ENCODE data around the gene DNAJB11.
"Not testable (repeated sequence)": the region's sequence is repeated elsewhere in the genome, so short reads cannot be mapped to it uniquely, and the experiment has no call there.

Gene DNAJB11

DNA sequence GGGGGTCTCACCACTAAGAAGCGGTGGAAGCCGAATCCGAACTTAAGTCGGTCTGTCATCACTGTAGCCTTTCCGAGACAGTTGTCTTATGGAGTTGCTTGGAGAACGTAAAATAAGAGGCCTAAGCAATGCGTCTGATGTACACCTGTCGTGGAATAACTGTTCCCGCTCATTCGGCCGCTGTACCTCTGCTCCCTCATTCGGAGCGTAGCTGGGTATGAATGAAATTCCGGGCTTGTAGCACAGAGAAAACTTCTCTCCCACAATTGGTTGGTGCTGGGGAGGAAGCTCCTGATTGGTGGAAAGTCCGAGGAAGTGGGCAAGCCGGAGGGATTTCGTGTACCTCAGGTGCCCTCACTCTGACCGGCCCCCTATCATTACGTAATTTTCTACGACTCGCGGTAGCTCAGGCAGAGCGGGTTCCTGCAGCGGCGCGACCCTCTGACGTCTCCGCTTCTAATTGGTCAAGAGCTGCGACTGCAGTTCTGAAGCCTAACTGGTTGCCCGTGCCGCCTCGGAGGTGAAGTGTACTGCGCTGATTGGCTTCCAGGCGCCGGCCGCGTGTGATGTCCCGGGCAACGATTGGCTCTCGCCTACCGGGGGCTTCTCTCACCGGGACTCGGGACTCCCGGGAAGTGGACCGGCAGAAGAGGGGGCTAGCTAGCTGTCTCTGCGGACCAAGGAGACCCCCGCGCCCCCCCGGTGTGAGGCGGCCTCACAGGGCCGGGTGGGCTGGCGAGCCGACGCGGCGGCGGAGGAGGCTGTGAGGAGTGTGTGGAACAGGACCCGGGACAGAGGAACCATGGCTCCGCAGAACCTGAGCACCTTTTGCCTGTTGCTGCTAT lies at the start of gene DNAJB11:
DNAJB11 (plus strand) TSS at position 625 of the 845 bp plus-strand sequence; CDS start at position 803, 178 bp downstream.
- peak; percentile 100 for DNase-seq (ENCODE audit: low read depth, low spot score)

DNA sequence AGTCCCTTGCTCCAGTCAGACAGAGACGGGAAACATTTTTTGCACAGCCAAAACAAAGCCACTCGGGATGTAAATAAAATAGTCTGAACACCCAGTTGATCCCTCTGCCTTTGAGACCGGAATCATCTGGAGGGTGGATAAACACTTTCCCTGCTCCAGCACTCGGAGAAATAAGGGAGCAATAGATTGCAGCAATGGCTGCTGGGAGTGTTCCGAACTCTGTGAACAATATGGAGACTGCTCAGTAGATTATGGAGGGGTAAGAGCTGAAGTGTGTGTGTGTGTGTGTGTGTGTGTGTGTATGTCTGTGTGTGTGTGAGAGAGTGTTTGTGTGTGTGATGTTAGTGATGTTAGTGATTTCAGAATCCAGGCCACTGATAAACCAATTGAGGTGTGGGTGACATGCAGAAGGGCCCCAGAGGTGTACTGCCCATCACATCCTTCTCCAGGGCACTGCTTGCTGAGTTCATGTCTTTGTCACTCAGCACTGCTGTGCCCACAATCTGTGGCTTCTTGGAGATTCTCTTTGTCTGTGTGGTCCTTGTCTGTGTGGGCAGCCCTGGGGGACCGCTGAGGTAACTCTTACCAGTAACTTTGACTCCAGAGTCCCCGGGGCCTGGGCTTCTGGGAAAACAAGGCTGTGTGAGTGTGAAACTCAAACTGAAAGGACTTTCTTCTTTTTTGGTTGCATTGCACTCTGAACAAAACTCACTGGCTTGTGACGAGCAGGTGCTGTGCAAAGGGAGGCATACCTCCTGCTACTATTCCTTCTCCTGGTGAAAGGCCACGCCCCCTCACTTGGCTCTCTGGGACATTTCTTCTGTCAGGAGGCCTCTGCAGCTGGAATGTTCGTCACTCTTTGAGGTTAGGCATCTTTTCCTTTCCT lies 49.3 kb upstream of the DNAJB11 start:
- DNase-seq (ENCODE audit: low read depth, low spot score), result no peak

DNA sequence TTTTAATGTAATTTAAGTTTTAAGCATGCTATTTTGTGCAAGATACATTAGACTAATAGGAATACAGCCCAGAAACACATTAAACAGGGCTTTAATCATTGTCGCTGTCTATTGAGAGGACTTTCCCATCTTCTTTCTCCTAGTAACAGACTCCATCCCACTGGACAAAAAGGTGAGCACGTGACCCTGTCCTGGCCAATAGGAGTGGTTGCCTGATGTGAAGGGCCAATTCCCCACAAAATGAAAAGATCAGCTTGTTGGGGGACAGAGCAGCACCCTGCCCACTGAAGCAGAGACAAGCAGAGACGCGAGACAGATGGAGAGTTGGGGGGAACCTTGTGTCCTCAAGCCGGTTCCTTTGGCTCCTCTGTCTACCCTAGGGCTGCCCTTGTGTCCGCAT lies 47.5 kb upstream of the DNAJB11 start:
- DNase-seq (ENCODE audit: low read depth, low spot score), result no peak

DNA sequence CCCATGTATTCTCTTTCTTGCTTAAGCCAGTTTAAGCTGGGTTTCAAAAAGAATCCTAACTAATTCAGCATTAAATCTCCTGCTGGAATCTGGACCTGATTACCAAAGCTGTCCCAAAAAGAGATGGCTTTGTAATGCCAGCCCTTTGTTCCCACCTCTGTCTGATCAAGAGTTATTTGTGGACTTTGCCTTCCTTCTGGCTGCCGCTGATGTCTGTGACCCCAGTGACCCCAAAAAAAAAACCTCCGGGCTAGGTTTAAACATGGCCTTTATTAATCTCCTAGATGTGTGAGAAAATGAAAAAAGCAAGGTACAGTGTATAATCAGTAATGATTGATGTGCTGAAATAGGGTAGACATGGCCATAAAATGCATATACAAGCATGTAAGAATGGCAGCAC lies 47.1 kb upstream of the DNAJB11 start:
- no peak for DNase-seq (ENCODE audit: low read depth, low spot score)

DNA sequence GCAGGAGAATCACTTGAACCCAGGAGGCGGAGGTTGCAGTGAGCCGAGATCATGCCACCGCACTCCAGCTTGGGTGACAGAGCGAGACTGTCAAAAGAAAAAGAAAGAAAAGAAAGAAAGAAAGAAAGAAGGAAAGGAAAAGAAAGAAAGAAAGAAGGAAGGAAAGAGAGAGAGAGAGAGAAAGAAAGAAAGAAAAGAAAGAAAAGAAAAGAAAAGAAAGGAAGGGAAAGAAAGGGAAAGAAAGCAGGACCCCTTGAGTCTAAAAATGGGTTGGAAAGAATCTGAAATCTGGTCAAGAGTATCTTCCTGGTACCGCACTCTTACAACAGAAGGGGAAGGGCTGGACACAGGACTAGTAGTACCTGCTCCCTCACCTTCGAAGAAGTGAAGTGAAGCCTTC lies 45.9 kb upstream of the DNAJB11 start:
- DNase-seq (ENCODE audit: low read depth, low spot score), result no peak

DNA sequence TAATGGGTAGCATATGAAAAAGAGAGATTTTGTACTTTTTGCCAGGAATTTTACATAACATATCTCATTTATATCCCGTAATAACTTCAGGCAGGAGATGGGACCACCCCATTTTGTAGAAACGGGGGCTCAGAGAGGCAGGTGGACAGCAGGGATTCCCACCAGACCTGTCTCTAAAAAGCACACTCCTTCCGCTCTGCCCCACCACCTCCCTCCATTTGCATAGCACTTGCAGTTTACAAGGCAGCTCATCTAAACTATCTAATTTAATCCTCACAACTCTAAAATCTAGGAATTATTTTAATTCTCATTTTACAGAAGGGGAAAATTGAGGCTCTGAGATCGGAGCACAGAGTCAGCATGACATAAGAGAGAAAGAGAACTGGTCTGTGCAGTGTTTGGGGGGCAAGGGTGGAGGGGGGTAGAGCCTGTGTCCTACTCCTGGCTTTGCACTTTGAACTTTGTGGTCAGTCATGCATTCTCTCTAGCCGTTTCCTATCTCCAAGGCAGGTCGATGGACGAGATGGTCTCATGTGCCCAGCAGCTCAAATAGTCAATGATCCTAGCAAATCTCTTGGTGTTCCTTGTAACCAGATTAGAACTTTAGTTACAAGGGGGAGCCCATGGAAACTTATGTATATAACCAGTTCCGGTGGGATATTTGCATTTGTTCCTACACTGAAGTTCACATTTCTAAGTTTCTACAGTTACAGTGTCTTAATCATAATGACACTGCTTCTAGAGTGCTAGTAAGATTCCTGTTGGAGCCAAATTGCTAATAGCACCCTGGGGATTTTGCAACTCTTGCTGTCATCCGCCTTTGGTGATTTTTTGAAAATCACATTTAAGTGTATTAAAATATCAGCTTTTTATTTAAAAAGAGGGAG lies 44.9 kb upstream of the DNAJB11 start:
- DNase-seq (ENCODE audit: low read depth, low spot score), result no peak

DNA sequence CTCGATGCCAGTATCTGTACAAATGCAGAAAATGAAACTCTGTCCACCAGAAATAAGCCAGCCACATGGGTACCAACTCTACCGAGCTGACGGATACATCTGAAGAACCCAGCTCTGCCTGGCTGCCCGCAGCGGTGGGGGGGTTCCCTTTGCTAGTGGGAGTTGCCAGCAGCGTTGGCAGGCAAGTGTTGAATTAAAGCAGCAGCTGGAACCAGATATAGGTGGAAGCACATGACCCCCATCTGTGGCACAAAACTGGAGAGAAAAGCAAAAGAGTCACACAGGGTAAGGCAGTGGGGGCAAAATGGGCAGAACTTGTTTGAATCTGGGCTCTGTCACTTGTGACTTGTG lies 44.3 kb upstream of the DNAJB11 start:
- no peak for DNase-seq (ENCODE audit: low read depth, low spot score)

DNA sequence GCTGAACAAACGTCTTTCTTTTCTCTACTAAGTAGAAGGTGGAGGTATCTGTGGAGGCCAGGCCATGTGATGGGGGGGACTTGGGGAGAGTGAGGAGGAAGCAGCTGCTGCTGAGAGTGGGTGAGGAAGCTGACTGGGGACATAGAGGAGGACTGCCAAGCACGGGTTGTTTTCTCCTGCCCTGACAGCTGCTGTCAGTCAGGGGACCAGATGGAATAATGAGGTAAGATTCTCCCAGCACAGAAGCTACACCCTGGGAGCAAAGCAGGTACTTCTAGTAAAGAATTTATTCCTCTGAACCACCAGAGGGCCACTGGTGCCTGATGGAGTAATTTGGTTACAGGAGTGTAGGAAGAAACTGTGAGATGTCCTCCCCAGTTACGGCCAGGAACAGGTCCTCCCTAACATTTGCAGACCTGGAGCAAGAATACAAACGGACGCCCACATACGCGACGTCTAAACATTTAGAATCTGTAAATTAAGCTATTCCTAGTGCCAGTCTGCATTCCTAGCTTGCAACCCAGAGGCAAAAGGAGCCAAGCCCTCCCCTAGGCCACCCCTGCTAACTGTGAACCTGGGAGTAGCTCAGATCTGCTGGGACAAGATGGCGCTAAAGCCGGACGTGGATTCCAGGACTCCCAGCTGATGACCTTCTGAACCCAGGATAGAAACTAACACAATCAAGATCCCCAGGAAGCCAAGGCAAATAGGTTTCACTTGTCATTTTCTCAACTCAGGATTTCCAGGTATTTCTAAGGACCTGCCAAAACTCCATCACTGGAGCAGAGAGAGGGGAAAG lies 41.1 kb upstream of the DNAJB11 start:
- no peak for DNase-seq (ENCODE audit: low read depth, low spot score)

DNA sequence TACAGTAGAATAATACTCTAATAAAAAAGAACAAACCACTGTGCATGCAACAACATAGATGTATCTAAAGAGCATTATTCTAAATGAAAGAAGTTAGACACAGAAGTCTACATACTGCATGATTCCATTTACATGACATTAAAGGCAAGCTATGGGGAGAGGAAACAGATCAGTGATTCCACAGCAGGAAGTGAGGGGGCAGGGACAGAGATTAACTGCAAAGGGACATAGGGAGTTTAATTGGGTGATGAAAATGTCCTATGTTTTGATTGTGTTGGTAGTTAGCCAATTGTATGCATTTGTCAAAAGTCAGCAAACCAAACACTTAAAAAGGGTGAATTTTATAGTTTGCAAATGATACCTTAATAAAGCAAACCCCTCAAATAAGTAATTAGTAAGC lies 40.1 kb upstream of the DNAJB11 start:
- DNase-seq (ENCODE audit: low read depth, low spot score), result no peak

DNA sequence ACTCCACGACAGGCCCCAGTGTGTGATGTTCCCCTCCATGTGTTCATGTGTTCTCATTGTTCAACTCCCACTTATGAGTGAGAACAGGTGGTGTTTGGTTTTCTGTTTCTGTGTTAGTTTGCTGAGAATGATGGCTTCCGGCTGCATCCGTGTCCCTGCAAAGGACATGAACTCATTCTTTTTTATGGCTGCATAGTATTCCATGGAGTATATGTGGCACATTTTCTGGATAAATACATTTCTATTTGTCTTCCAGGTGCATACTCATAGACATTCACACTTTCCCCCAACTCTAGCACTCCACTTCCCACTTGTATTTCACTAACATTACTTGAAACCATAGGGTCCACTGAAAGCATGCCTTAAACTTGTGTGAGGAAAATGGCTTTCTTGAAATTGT lies 38.8 kb upstream of the DNAJB11 start:
- not testable (repeated sequence) for DNase-seq (ENCODE audit: low read depth, low spot score)

DNA sequence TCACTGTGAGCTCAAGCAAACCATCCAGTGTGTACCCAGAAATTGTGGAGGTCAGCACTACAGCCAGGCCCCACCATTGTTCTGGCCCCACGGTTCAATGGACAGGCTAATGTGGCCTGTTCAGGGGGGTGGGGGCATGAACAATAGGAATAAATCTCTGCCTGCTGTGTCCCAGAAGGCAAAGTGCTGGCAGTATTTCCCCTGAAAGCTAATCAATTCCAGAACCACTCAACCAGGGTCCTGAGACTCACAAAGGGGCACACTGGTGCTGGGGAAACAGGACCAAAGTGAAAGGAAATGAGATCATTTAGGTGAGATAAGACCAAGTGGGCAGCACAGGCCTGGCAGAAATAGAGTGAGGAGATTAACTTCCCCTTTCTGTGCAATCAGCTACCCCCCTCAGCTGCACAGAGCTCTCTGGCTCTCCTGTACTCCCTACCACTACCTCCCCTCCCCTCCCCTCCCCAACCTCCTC lies 37.9 kb upstream of the DNAJB11 start:
- DNase-seq (ENCODE audit: low read depth, low spot score), result peak; percentile 14

DNA sequence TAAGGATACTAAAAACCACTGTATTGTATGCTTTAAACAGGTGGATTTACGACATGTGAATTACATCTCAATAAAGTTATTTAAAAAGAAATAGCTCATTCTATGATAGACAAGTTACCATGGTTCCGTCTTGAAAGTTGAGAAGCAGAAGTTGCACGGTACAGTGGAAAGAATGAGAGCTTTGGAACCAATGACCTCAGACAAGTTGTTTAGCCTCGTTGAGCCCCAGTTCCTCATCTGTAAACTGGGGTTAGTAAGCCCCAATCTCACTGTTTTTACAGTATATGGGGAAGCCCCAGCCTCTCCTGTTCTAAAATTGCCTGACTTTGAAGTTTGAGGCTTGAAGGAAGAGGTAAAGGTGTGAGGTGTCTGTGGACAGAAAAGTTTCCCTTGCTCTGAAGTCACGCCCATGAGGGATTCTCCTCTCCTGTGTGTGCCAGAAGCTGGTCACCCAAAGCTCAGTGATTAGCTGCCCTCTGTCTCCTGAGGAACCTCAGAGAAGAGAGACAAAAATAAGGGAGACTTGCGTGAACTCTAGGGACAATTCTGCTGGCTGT lies 36.3 kb upstream of the DNAJB11 start:
- no peak for DNase-seq (ENCODE audit: low read depth, low spot score)

DNA sequence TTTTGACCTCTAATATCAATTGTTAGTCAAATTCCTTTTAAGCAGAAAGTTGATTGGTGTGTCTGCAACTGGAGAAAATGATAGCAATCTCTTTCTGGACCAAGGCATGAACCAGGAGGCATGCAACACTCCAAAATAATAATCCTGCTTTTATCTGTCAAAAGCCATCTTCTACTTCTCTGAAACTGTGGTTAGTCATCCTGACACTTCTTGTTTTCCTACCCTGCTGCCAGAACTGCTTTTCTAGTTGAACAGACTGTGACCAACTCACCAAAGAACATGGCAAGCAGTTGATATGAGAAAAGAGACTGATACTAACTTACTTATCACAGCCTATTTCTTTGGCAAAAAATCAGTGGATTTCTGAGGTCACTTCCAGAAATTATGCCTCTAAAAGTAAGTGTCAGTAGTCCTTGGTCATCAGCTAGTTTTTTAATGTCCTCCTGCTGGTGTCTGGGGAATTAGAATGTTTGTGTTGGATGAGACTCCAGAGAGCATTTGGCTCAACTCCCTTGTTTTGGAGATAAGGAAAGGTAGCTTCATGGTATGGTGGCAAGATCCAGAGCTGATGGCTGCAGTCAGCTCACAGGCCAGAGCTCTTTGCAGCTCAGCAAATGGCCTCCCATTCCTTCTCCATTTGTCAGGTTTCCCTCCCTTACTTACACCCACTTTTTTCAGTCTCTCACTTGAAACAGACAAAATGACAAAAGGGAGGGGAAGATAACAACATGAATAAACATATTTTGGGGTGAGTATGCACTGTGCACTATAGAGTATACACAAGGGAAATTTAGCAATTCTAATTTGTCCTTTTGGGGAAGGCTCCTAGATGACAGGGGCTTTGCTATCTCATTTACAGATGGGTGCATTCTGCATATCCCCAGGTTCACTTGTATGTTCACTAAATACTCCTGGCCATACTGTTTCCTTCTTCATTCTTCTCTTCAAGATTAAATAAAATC lies 33.4 kb upstream of the DNAJB11 start:
- DNase-seq (ENCODE audit: low read depth, low spot score), result no peak

DNA sequence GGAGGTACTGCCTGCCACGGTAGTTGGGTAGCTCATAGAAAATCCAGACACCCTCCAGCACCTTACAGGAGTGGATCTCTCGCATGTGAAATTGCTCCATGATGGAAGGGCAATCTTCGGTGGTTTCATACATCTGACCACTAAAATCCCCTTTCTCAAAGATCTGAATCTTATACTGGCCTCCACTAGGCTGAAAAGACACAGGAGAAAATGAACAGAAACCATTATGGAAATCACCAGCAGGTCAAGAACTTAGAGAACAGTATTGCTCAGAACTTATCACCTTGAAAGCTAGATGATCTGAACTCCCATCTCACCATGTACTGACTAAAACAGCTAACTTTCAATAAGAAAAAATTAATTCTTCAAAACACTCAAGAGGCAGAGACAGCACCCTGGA lies 31.7 kb upstream of the DNAJB11 start:
- no peak for DNase-seq (ENCODE audit: low read depth, low spot score)

DNA sequence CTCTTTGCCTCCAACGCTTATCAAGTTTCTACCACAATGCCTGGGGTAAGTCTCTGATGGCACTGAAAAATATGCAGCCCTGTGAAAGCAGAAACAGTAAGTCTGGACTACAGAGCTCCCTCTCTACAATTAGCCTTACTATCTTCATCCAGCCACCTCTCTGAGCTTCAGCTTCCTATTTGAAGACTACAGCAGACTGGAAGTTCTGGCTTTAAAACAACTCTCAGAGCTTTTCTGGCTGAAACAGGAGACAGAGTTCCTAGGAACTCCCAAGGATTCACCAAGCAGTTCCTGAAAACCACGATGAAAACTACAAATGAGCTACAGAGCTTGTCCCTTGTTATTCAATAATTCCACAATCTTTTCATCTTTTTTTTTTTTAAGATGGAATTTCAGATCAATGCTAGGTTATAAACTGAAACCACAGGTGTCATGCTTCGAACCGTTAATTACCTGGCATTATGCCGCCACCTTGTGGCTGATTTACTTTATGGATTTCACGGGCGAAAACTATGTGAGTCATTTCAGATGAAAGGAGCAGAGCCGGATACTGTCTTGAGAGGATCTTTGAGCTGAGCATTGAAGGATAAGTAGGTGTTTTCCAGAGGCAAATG lies 30.2 kb upstream of the DNAJB11 start:
- peak; percentile 53 for DNase-seq (ENCODE audit: low read depth, low spot score)

DNA sequence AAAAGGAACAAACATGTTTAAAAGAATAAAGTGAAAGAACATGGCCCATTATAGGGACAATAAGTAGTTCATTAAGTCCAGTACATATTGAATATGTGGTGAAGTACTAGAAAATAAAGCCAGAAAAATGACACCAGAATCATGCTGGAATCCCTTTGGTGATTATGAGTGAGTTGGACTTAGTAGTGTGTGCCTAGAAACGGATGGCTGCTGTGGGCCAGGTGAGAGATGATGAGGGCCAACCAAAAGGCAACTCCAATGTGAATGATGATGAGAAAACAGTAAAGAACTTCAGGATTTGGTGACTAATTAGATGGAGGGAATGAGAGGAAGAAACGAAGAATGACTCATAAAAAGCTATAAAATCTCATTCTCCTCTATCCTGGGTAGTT lies 29.7 kb upstream of the DNAJB11 start:
- no peak for DNase-seq (ENCODE audit: low read depth, low spot score)

DNA sequence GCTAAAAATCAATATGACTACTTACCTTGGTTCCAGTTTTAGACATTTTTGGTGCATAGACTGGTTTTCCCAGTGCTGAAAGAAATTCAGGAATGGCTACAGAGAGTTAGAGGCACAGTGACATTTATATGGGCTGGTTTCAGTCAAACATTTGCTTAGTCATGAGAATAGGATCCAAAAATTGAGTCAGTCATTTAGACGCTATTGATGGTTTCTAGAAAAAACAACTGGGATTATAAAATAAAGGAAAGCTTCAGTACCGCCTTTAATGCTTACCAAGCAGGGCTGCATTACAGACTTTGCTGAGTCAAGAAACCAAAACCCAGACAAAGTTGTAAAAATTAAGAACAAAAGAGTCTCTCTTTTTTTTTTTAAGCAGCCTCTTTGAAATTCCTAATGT lies 26.2 kb upstream of the DNAJB11 start, which contains the start of gene CRYGS:
CRYGS (minus strand) TSS at position 100 of the 400 bp plus-strand sequence; CDS start at position 46, 54 bp downstream.
- DNase-seq (ENCODE audit: low read depth, low spot score), result no peak

DNA sequence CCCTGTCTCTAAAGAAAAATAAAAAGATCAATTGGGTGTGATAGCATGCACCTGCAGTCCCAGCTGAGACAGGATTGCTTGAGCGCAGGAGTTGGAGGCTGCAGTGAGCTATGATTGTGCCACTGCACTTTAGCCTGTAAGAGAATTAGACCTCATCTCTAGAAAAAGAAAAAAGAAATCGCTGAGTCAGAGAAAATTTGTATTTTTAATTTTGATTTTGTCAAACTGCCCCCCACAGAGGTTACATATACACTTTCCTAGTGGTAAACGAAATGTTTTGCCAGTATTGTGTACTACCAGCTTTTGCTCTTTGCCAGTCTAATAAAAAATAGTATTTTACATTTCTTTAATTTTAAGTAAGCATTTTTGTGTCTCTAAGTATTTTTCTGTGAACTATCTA lies 21.0 kb upstream of the DNAJB11 start:
- DNase-seq (ENCODE audit: low read depth, low spot score), result no peak

DNA sequence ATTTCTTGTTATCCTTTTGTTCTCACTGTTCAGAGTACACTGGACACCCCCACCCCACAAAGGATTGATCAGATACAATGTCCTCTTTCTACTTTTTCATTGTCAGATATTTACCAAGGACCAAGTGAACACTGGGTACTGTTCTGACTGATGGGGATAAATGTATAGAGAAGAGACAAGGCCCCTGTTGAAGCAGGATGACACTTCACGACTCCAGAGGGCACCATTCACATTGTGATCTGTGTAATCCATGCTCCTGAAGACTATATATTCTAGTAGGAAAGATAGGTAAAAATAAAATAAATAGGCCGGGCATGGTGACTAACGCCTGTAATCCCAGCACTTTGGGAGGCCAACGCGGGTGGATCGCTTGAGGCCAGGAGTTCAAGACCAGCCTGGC lies 19.1 kb upstream of the DNAJB11 start:
- DNase-seq (ENCODE audit: low read depth, low spot score), result no peak

Measured in ELF-1 (cell line).